Activated effector memory CD4-positive, alpha-beta T cell treated with Interleukin-2 at 50 U/mL for 16 hours (primary cell): ENCODE measurements around the gene DIO3.
"Not testable (repeated sequence)": the region's sequence is repeated elsewhere in the genome, so short reads cannot be mapped to it uniquely, and the experiment has no call there.

Source experiments
- DNase-seq: peaks from one replicate; pipeline ENCODE4 v3.0.0-alpha.2; 2020

DIO3 gene

DNA sequence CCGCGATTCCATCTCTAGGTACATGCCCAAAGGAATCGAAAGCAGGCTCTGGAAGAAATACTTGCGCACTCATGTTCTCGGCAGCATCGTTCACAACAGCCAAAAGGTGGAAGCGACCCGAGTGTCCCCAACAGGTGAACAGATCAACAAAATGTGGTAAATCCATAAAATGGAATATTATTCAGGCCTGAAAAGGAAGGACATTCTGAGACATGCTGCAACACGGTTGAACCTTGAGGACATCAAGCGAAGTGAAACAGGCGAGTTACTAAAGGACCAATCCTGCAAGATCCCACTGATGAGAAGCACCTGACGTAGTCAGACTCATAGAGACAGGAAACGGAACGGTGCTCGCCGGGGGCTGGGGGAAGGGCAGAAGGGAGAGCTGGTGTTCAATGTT lies 17.5 kb upstream of the DIO3 start:
- no peak for DNase-seq

DNA sequence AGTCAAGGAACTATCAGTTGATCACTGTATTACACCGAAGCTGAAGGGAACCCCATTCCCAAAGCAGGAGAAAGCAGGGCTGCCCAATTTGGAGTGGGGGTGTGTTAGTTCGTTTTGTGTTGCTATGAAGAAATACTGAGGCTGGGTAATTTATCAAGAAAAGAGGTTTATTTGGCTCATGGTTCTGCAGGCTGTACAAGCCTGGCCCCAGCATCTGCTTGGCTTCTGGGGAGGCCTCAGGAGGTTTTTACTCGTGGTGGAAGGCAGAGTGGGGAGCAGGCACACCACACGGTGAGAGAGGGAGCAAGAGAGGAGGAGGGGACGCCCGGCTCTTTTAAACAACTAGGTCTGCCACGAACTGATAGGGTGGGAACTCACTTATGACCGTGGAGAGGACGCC lies 16.7 kb upstream of the DIO3 start:
- no peak for DNase-seq

DNA sequence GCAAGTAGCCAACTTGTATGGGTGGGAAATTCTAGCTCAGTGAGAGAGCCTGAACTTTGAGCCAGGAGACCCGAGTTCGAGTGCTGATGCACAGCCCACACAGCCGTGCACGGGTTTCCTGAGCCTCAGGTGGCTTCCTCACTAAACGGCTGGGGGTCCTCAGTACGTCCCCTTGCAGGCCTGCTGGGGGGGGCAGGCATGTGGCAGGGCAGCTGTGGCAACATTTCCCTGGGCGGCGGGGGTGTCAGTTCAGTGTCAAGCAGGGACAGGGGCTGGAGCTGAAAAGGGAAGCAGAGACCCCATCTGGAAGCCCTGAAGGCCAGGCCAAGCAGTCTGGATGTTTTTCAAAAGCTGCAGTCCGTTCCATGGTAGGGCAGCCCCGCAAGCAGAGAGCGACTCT lies 14.6 kb upstream of the DIO3 start:
- DNase-seq, result no peak

- DNase-seq, result no peak
Measured at GRCh38 chr14:101547107-101547738, 14.1 kb upstream of the DIO3 start.

DNA sequence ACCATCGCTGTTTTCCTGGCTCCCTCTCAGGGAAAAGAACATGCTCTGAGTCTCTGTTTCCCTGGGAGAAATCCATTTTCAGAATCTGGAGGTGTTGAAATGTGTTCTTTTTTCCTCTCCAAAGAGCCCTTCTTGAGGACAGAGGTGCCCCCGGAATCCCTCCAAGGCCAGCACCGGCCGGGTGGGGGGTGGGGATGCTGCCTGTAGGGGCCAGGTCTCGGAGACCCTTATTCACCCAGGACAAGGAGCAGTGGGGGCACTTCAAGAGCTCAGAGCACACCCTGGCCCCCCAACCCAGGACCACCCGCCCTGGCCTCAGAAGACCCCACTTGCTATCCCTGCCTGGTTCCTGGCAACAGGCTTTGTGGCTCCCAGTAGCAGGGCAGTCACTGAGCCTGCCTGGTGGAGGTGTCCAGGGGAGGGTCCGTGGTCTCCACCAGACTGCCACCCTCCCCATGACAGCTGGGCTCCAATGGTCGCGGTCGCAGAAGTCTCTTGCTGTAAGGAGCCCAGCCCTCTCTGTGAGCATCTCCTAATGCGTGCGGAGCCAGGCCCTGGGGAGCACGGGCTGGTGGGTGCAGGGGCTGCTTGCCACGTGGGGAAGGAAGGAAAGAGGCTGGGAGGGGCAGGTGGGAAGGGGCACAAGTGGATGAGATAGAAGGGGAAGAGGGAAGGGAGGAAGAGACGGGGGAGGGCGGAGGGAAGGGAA lies 13.2 kb upstream of the DIO3 start:
- no peak for DNase-seq

- no peak for DNase-seq
Measured at GRCh38 chr14:101548710-101549109, 12.6 kb upstream of the DIO3 start.

- DNase-seq, result no peak
Measured at GRCh38 chr14:101549154-101549553, 12.1 kb upstream of the DIO3 start.

GRCh38 chr14:101550202-101550912 lies 10.9 kb upstream of the DIO3 start:
- DNase-seq, result not testable (repeated sequence)

GRCh38 chr14:101551729-101552595 lies 9.3 kb upstream of the DIO3 start:
- DNase-seq, result no peak

GRCh38 chr14:101552786-101553231 lies 8.5 kb upstream of the DIO3 start:
- DNase-seq, result no peak

- no peak for DNase-seq
Measured at GRCh38 chr14:101553393-101553792, 7.9 kb upstream of the DIO3 start.

- DNase-seq, result no peak
Measured at GRCh38 chr14:101553931-101554330, 7.4 kb upstream of the DIO3 start.

- DNase-seq, result no peak
Measured at GRCh38 chr14:101554991-101555668, 6.2 kb upstream of the DIO3 start.

- not testable (repeated sequence) for DNase-seq
Measured at GRCh38 chr14:101555669-101556043, 5.6 kb upstream of the DIO3 start.

- no peak for DNase-seq
Measured at GRCh38 chr14:101556131-101556530, 5.2 kb upstream of the DIO3 start.

DNA sequence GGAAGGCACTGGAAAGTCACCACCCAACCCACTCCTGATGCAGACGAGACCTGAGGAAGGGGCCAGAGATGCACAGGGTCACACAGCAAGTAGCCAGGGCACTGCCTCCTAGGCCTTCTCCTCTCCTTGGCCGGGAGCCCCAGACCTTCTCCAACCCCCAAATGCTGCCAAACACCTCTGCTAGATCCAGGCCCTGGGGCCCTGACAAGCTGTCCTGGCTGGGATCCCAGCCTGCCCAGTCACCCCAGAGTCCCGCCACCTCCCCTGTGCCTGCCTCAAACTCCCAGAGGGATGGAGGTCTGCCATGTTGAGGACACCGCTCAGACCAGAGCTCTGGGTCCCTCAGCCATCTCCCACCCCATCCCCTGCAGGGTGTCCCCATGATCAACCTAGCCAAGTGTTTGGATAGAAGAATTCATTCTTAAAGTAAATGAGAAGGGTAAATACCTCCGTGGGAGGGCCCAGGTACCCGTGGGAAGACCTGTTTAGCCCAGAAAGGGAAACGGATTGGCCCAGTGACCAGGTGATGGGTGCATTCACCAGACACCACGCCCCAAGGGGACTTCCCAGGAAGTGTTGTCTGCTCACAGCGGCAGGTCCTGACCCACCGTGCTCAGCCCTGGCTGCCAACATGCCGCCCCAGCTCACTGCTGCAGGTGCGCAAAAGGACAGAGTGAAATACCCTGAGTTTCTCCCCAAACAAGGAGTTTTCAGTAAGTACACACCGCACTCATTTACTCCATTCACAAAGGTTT lies 4.6 kb upstream of the DIO3 start:
- no peak for DNase-seq

DNA sequence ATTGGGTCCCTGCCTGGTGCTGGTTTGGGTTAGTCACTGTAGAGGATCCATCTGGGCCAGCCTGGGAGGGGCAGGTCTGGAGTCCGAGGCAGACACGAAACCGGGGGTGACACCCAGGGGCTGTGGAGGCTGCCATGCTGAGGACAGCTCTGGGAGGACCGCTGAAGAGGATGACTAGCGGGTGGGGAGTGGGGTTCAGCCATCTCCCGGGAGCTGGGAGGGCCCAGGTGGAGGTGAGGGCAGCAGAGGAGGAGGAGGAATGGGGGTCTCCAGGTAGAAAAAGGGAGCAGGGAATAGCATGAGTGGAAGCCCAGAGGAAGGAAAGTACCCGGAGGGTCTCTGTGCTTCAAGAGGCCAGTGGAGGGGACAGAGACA lies 4.0 kb upstream of the DIO3 start:
- no peak for DNase-seq

DNA sequence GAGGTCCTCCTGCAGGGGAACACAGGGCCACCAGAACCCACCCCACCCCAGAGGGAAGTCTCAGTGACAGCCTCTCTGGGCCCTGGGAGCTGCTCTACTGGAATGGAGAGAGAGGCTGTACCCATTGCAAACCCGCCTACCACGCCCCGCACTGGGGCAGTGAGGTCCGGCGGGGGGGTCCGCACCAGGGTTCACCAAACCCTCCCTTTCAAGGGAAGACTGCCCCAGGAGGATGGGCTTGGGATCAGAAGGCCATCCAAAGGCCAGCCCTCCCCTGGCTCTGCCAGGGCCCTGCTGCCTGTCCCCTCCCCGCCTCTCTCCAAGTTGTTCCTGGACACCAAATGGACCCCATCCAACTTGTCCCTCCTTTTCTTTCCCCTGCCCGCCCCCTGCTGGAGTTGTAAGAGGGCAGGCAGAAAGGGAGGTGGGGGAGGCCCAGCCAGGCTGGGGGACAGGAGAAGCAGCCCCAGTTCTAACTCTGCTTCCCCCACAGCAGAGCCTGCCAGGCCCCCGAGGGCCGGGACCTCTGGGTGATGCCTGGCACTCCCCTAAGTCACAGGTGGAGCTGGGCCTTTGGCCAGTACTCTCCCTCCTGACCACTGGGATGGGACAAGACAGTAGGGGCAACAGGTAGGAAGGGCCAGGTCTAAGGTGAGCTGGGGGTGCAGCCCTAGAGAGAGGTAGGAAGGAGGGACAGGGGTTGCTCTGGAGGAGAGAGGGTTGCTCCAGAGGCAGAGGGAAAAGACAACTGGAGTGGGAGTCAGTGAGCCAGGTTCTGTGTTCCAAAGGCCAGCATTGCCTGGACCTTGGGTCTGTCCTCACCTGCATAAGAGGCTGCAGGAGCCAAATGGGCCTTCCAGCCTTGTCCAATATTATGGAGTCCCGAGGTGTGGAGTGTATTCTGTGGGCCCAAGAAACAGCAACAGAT lies 3.2 kb upstream of the DIO3 start:
- DNase-seq, result no peak

DNA sequence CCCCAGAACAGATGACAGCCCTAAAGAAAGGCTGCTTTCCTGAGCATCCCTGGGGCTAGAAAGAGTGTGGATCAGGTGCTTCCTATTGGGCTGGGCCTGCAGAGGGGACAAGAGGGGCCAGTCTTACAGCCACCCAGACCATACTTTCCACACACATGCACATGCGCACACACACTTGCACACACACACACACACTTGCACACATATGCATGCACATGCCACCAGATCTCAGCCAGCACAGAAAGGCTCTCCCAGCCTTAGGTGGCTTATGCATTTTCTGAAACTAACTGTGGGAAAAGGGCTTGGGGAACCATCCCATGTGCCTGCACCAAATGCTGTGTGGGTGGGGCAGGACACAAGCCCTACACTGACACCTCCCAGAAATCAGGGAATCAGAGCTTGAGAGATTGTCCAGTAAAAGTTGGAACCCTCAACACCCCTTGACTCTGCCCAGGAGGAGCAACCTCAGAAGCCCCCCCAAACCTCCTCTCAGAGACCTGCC lies 2.5 kb upstream of the DIO3 start:
- DNase-seq, result no peak

DNA sequence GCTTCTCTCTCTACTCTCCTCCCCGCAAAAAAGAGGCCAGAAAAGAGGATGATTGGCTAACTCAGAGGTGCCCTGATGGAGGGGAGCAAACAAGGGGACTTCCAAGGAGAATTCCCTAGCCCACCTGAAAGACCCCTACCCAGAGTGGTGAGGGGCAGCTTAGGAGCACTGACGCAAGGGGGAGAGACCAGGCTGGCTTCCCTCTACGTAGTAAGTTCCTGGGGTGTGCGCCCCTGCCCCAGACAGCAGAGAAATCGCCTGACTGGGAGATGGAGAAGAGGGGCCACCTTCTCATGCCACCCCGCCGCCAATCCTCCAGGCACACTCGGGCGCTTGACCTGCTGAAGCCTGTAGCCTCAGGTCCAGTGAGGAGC lies 2.1 kb upstream of the DIO3 start:
- no peak for DNase-seq
